MCF 10A (cell line): ENCODE measurements around the gene ORAI2. TPM values are rescaled to one million over a fixed set of nuclear protein-coding genes. Genes with fewer than 3 reads are reported as not detected.

Source experiments
- BruUV-seq: library from RNA; stranded (reverse); fragments of 400-500 nt; replicated peaks from 2 replicates; lab custom pipeline; 2021; lab: Mats Ljungman, UMichigan
- CTCF ChIA-PET: fragments of 300-600 bp; sonication (Branson Sonifier 250); formaldehyde crosslinking; extraction: SDS; loops from one replicate; lab custom pipeline; 2021; ENCODE audit warnings: antibody characterized with exemption, inconsistent platforms; lab: Yijun Ruan, JAX
- POLR2A ChIA-PET: fragments of 300-600, 350-650 bp; sonication (Branson Sonifier 250); formaldehyde crosslinking; extraction: SDS; loops from one replicate; lab custom pipeline; 2020; ENCODE audit warnings: antibody characterized with exemption, inconsistent platforms; lab: Yijun Ruan, JAX
- DNase-seq: peaks from one replicate; pipeline ENCODE4 v3.0.0-alpha.2; 2018; ENCODE audit not compliant: unreplicated experiment
- H3K27ac Mint-ChIP-seq: one replicate; pipeline ENCODE4 v1.8.0; 2022; ENCODE audit warnings: mild to moderate bottlenecking, low read depth, mixed read lengths; ENCODE audit not compliant: unreplicated experiment
- H3K27me3 Mint-ChIP-seq: one replicate; pipeline ENCODE4 v1.8.0; 2022; ENCODE audit warnings: mixed read lengths; ENCODE audit not compliant: insufficient read depth, unreplicated experiment
- H3K36me3 Mint-ChIP-seq: one replicate; pipeline ENCODE4 v1.8.0; 2022; ENCODE audit warnings: mild to moderate bottlenecking, moderate library complexity, mixed read lengths; ENCODE audit not compliant: insufficient read depth, unreplicated experiment
- H3K4me1 Mint-ChIP-seq: one replicate; pipeline ENCODE4 v1.8.0; 2022; ENCODE audit warnings: mixed read lengths; ENCODE audit not compliant: insufficient read depth, unreplicated experiment
- H3K4me3 Mint-ChIP-seq: one replicate; pipeline ENCODE4 v1.8.0; 2022; ENCODE audit warnings: mild to moderate bottlenecking, moderate library complexity, mixed read lengths; ENCODE audit not compliant: unreplicated experiment
- H3K9me3 Mint-ChIP-seq: one replicate; pipeline ENCODE4 v1.8.0; 2022; ENCODE audit warnings: mixed read lengths; ENCODE audit not compliant: unreplicated experiment
- intact Hi-C: fragments of 100-400 bp; cut with micrococcal nuclease; formaldehyde crosslinking; loops from 2 replicates; pipeline ENCODE4 v1.14.1; 2022
- total RNA-seq: library from RNA; stranded (reverse); gene quantifications from 2 replicates; pipeline ENCODE4 v1.2.3, GENCODE V29; 2022
- TF ChIP-seq, protein P1 (sequence below): fragments of 200-600 bp; IDR thresholded peaks from one replicate; pipeline ENCODE4 v1.8.0; 2022; ENCODE audit warnings: antibody characterized with exemption, mild to moderate bottlenecking; ENCODE audit not compliant: unreplicated experiment

The ORAI2 gene
- total RNA-seq, 1 experiment from 2014 or later: 9.1 TPM

- no peaks in the 10 kb centered on the region for H3K27me3 Mint-ChIP-seq
- BruUV-seq: no TSS peak
- intact Hi-C loops: no loop called here
- H3K4me1 Mint-ChIP-seq: no peaks in the 10 kb centered on the region
- H3K27ac Mint-ChIP-seq: no peak overlapping the region
- no peaks in the 10 kb centered on the region for H3K9me3 Mint-ChIP-seq
- DNase-seq: no peak
- ChIA-PET CTCF (interaction anchor here (0.7 kb wide), 1 partner anchor 402 kb away, joined by 3 read pairs; no protein-coding TSS in a partner anchor), POLR2A (no interaction called here)
- peaks cover 12% of the 10 kb centered on the region for H3K36me3 Mint-ChIP-seq
- TF ChIP-seq, protein P1, sequence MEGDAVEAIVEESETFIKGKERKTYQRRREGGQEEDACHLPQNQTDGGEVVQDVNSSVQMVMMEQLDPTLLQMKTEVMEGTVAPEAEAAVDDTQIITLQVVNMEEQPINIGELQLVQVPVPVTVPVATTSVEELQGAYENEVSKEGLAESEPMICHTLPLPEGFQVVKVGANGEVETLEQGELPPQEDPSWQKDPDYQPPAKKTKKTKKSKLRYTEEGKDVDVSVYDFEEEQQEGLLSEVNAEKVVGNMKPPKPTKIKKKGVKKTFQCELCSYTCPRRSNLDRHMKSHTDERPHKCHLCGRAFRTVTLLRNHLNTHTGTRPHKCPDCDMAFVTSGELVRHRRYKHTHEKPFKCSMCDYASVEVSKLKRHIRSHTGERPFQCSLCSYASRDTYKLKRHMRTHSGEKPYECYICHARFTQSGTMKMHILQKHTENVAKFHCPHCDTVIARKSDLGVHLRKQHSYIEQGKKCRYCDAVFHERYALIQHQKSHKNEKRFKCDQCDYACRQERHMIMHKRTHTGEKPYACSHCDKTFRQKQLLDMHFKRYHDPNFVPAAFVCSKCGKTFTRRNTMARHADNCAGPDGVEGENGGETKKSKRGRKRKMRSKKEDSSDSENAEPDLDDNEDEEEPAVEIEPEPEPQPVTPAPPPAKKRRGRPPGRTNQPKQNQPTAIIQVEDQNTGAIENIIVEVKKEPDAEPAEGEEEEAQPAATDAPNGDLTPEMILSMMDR: no peak
- no peak overlapping the region for H3K4me3 Mint-ChIP-seq
Observed at GRCh38 chr7:102444961-102445673, 11.7 kb downstream of the ORAI2 start.

- Mint-ChIP-seq H3K9me3 (no peaks in the 10 kb centered on the region), H3K4me1 (no peaks in the 10 kb centered on the region), H3K36me3 (peaks cover 12% of the 10 kb centered on the region), H3K27ac (no peak overlapping the region), H3K27me3 (no peaks in the 10 kb centered on the region), H3K4me3 (no peak overlapping the region)
- BruUV-seq: no TSS peak
- intact Hi-C loops: no loop called here
- DNase-seq: no peak
- ChIA-PET CTCF (no interaction called here), POLR2A (no interaction called here)
- TF ChIP-seq, protein P1: no peak
Observed at GRCh38 chr7:102445674-102446071, 12.3 kb downstream of the ORAI2 start.

- Mint-ChIP-seq H3K36me3 (peaks cover 12% of the 10 kb centered on the region), H3K27me3 (no peaks in the 10 kb centered on the region), H3K4me3 (no peak overlapping the region), H3K4me1 (no peaks in the 10 kb centered on the region), H3K27ac (no peak overlapping the region), H3K9me3 (no peaks in the 10 kb centered on the region)
- no TSS peak for BruUV-seq
- intact Hi-C loops: no loop called here
- CTCF ChIA-PET: no interaction called here
- TF ChIP-seq, protein P1: no peak
- DNase-seq: no peak
- POLR2A ChIA-PET: no interaction called here
Observed at GRCh38 chr7:102446387-102447156, 13.2 kb downstream of the ORAI2 start.

GRCh38 chr7:102447311-102447710, 13.9 kb downstream of the ORAI2 start:
- no peak overlapping the region for H3K27ac Mint-ChIP-seq
- no TSS peak for BruUV-seq
- no peaks in the 10 kb centered on the region for H3K27me3 Mint-ChIP-seq
- no peak for DNase-seq
- intact Hi-C loops: no loop called here
- H3K4me1 Mint-ChIP-seq: no peaks in the 10 kb centered on the region
- CTCF ChIA-PET: no interaction called here
- H3K4me3 Mint-ChIP-seq: no peak overlapping the region
- POLR2A ChIA-PET: no interaction called here
- no peaks in the 10 kb centered on the region for H3K9me3 Mint-ChIP-seq
- TF ChIP-seq, protein P1: no peak
- H3K36me3 Mint-ChIP-seq: peaks cover 12% of the 10 kb centered on the region
